OCI-LY3 (cell line): Measurements from ENCODE around the gene CLCN4.

Experiments used
- H2AFZ ChIP-seq: fragments of 200-600, 300-600 bp; shearing (Covaris generic); 2 replicates; pipeline ENCODE4 v1.6.0; 2014; ENCODE audit warnings: antibody characterized with exemption, low read depth, low read length
- H3K27ac ChIP-seq: fragments of 200-600, 300-600 bp; sonication (generic); 2 replicates; pipeline ENCODE4 v1.5.1; 2014; ENCODE audit warnings: mild to moderate bottlenecking, low read length, moderate library complexity, mixed read lengths
- H3K27me3 ChIP-seq: fragments of 200-600, 300-600 bp; sonication (generic); 2 replicates; pipeline ENCODE4 v1.6.1; 2014; ENCODE audit warnings: low read depth, low read length, mixed read lengths
- H3K36me3 ChIP-seq: fragments of 200-600, 300-600 bp; sonication (generic); replicated peaks from 2 replicates; pipeline ENCODE3; 2014; ENCODE audit warnings: low read depth, low read length, mixed read lengths
- H3K4me1 ChIP-seq: fragments of 300-600, 200-600 bp; sonication (generic); 2 replicates; pipeline ENCODE4 v1.6.1; 2014; ENCODE audit warnings: low read length, mixed read lengths
- H3K4me2 ChIP-seq: fragments of 200-600, 300-600 bp; sonication (generic); 2 replicates; pipeline ENCODE4 v1.6.1; 2014; ENCODE audit warnings: low read length, mixed read lengths
- H3K4me3 ChIP-seq: fragments of 300-600, 200-600 bp; sonication (generic); 2 replicates; pipeline ENCODE4 v1.5.1; 2014; ENCODE audit warnings: antibody characterized with exemption, mild to moderate bottlenecking, low read length, moderate library complexity
- H3K79me2 ChIP-seq: fragments of 300-600, 200-600 bp; shearing (Covaris generic); 2 replicates; pipeline ENCODE4 v1.6.1; 2014; ENCODE audit warnings: mild to moderate bottlenecking, low read length, mixed read lengths
- H3K9ac ChIP-seq: fragments of 300-600, 200-600 bp; shearing (Covaris generic); 2 replicates; pipeline ENCODE4 v1.6.0; 2014; ENCODE audit warnings: mild to moderate bottlenecking, low read length, moderate library complexity
- H3K9me3 ChIP-seq: fragments of 200-600, 300-600 bp; shearing (Covaris generic); 2 replicates; pipeline ENCODE4 v1.6.1; 2014; ENCODE audit warnings: low read length, mixed read lengths; ENCODE audit not compliant: insufficient read depth
- H4K20me1 ChIP-seq: fragments of 200-600, 300-600 bp; sonication (generic); 2 replicates; pipeline ENCODE4 v1.6.1; 2016; ENCODE audit warnings: low read length, mixed read lengths; ENCODE audit not compliant: insufficient read depth
- EZH2phosphoT487 ChIP-seq: fragments of 200-600 bp; shearing (Covaris generic); IDR thresholded peaks from 2 replicates; pipeline ENCODE4 v1.6.1; 2018; ENCODE audit warnings: antibody characterized with exemption, mixed run types, low read depth
- TF ChIP-seq, protein P1 (sequence below): fragments of 200-600, 300-600 bp; sonication (generic); IDR thresholded peaks from 2 replicates; pipeline ENCODE4 v1.5.1; 2014; ENCODE audit warnings: antibody characterized with exemption, low read length, low read depth

Gene CLCN4

GRCh38 chrX:10286195-10286594, 129.4 kb downstream of the CLCN4 start:
- TF ChIP-seq, protein P1, sequence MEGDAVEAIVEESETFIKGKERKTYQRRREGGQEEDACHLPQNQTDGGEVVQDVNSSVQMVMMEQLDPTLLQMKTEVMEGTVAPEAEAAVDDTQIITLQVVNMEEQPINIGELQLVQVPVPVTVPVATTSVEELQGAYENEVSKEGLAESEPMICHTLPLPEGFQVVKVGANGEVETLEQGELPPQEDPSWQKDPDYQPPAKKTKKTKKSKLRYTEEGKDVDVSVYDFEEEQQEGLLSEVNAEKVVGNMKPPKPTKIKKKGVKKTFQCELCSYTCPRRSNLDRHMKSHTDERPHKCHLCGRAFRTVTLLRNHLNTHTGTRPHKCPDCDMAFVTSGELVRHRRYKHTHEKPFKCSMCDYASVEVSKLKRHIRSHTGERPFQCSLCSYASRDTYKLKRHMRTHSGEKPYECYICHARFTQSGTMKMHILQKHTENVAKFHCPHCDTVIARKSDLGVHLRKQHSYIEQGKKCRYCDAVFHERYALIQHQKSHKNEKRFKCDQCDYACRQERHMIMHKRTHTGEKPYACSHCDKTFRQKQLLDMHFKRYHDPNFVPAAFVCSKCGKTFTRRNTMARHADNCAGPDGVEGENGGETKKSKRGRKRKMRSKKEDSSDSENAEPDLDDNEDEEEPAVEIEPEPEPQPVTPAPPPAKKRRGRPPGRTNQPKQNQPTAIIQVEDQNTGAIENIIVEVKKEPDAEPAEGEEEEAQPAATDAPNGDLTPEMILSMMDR, result no peak
- no peak for TF ChIP-seq EZH2phosphoT487

More at GRCh38 chrX:10286195-10286594, 129.4 kb downstream of the CLCN4 start:
- no peaks in the 10 kb centered on the region for H3K9me3 ChIP-seq
- H4K20me1 ChIP-seq, result no peaks in the 10 kb centered on the region
- no peak overlapping the region for H3K9ac ChIP-seq
- H3K27me3 ChIP-seq, result no peaks in the 10 kb centered on the region
- no peaks in the 10 kb centered on the region for H3K36me3 ChIP-seq
- no peaks in the 10 kb centered on the region for H3K79me2 ChIP-seq
- no peak overlapping the region for H2AFZ ChIP-seq
- H3K4me2 ChIP-seq, result no peak overlapping the region
- no peaks in the 10 kb centered on the region for H3K4me1 ChIP-seq
- H3K4me3 ChIP-seq, result no peak overlapping the region
- H3K27ac ChIP-seq, result no peak overlapping the region
